SH-SY5Y (cell line): Measurements from ENCODE around the gene CNNM2.

Source experiments
- GATA2 ChIP-seq: IDR thresholded peaks from 2 replicates; pipeline ENCODE4 v1.6.1; 2011; ENCODE audit warnings: mild to moderate bottlenecking, low read depth, low read length
- GATA3 ChIP-seq: IDR thresholded peaks from 2 replicates; pipeline ENCODE4 v1.6.1; 2011; ENCODE audit warnings: low read depth, mild to moderate bottlenecking, low read length, moderate library complexity

- TF ChIP-seq GATA2 (no peak), GATA3 (no peak)
Observed at GRCh38 chr10:103044942-103045489, 126.9 kb downstream of the CNNM2 start.
